GM18508 (cell line): ENCODE measurements around the gene CAMTA1.
"Not testable (repeated sequence)": the region's sequence is repeated elsewhere in the genome, so short reads cannot be mapped to it uniquely, and the experiment has no call there.

Experiments
- ATAC-seq: cut with Tn5 transposase; IDR thresholded peaks from one replicate; pipeline ENCODE4 v1.9.1; 2021; ENCODE audit warnings: moderate number of reproducible peaks; ENCODE audit not compliant: insufficient read depth, unreplicated experiment

Gene CAMTA1

GRCh38 chr1:6803357-6803756 is 18.1 kb downstream of the CAMTA1 start:
- ATAC-seq, result no peak

GRCh38 chr1:6805004-6805416 is 19.8 kb downstream of the CAMTA1 start:
- no peak for ATAC-seq

GRCh38 chr1:6807782-6808181 is 22.5 kb downstream of the CAMTA1 start:
- ATAC-seq, result no peak

GRCh38 chr1:6809461-6809860 is 24.2 kb downstream of the CAMTA1 start:
- ATAC-seq, result no peak

GRCh38 chr1:6810146-6810734 is 25.0 kb downstream of the CAMTA1 start:
- ATAC-seq, result not testable (repeated sequence)

GRCh38 chr1:6811583-6811982 is 26.3 kb downstream of the CAMTA1 start:
- ATAC-seq, result no peak

- no peak for ATAC-seq
Measured at GRCh38 chr1:6813165-6813564, 27.9 kb downstream of the CAMTA1 start.

GRCh38 chr1:6815726-6816125 is 30.5 kb downstream of the CAMTA1 start:
- no peak for ATAC-seq

GRCh38 chr1:6819246-6820040 is 34.2 kb downstream of the CAMTA1 start:
- no peak for ATAC-seq

GRCh38 chr1:6820899-6821298 is 35.6 kb downstream of the CAMTA1 start:
- ATAC-seq, result no peak

GRCh38 chr1:6822530-6823359 is 37.5 kb downstream of the CAMTA1 start:
- no peak for ATAC-seq

- no peak for ATAC-seq
Measured at GRCh38 chr1:6823793-6824192, 38.5 kb downstream of the CAMTA1 start.

- ATAC-seq, result no peak
Measured at GRCh38 chr1:6824665-6825368, 39.6 kb downstream of the CAMTA1 start.

- no peak for ATAC-seq
Measured at GRCh38 chr1:6825828-6826227, 40.6 kb downstream of the CAMTA1 start.

- ATAC-seq, result no peak
Measured at GRCh38 chr1:6827079-6827478, 41.8 kb downstream of the CAMTA1 start.

GRCh38 chr1:6827630-6828165 is 42.4 kb downstream of the CAMTA1 start:
- no peak for ATAC-seq

- ATAC-seq, result no peak
Measured at GRCh38 chr1:6831366-6831765, 46.1 kb downstream of the CAMTA1 start.

GRCh38 chr1:6832006-6832405 is 46.8 kb downstream of the CAMTA1 start:
- not testable (repeated sequence) for ATAC-seq

GRCh38 chr1:6832531-6833188 is 47.4 kb downstream of the CAMTA1 start:
- no peak for ATAC-seq

- no peak for ATAC-seq
Measured at GRCh38 chr1:6833804-6834203, 48.5 kb downstream of the CAMTA1 start.
